ENCODE data around the gene SH3TC1. TPM values are rescaled to one million over a fixed set of nuclear protein-coding genes. Genes with fewer than 3 reads are reported as not detected.

SH3TC1 gene
- total RNA-seq, 1 donor from 2014 or later, result 1.2 TPM

- Mint-ChIP-seq H3K4me3 (ENCODE audit: unreplicated experiment) (no peak overlapping the region), H3K27ac (ENCODE audit: unreplicated experiment) (no peak overlapping the region), H3K36me3 (ENCODE audit: low read depth, unreplicated experiment) (peaks cover 4% of the 10 kb centered on the region), H3K9me3 (ENCODE audit: unreplicated experiment) (no peaks in the 10 kb centered on the region), H3K4me1 (ENCODE audit: low read depth, unreplicated experiment) (peaks cover 26% of the 10 kb centered on the region), H3K27me3 (ENCODE audit: low read depth, unreplicated experiment) (peaks cover 16% of the 10 kb centered on the region)
- TF ChIP-seq EZH2 (IDR thresholded peaks at IDR 0.05; ENCODE audit: insufficient read depth, low read length) (no peak), CTCF (IDR thresholded peaks at IDR 0.05; ENCODE audit: insufficient read depth, low read depth, low read length) (no peak)
- no peaks in the 10 kb centered on the region for H4K20me1 ChIP-seq (ENCODE audit: insufficient read depth, low read length)
- H3K36me3 ChIP-seq (ENCODE audit: insufficient read depth, low read length), result no peaks in the 10 kb centered on the region
- no peak overlapping the region for H3K4me3 ChIP-seq (ENCODE audit: insufficient read depth, low read depth, low read length)
- no peak overlapping the region for H3K4me2 ChIP-seq (ENCODE audit: low read length)
- no peak for FAIRE-seq
- no peaks in the 10 kb centered on the region for H3K9me3 ChIP-seq (ENCODE audit: insufficient read depth, low read depth, low read length)
- no peak overlapping the region for H3K9ac ChIP-seq (ENCODE audit: low read length)
- no peak overlapping the region for H3K27ac ChIP-seq (ENCODE audit: low read depth, low read length)
- no peak overlapping the region for H2AFZ ChIP-seq (ENCODE audit: low read depth, low read length)
- DNase-seq (ENCODE audit: low read depth), result no peak
- no peaks in the 10 kb centered on the region for H3K79me2 ChIP-seq (ENCODE audit: insufficient read depth, low read length)
- peaks cover 13% of the 10 kb centered on the region for H3K27me3 ChIP-seq (ENCODE audit: insufficient read depth, low read length)
- H3K4me1 ChIP-seq (ENCODE audit: insufficient read depth, low read length), result peaks cover 31% of the 10 kb centered on the region
Observed at GRCh38 chr4:8275548-8275910, 76.4 kb downstream of the SH3TC1 start.

GRCh38 chr4:8276358-8277240, 77.5 kb downstream of the SH3TC1 start:
- Histone ChIP-seq H3K4me1 (ENCODE audit: insufficient read depth, low read length) (peaks cover 31% of the 10 kb centered on the region), H3K9ac (ENCODE audit: low read length) (no peak overlapping the region), H3K4me2 (ENCODE audit: low read length) (no peak overlapping the region), H3K27ac (ENCODE audit: low read depth, low read length) (no peak overlapping the region), H3K4me3 (ENCODE audit: insufficient read depth, low read depth, low read length) (no peak overlapping the region), H3K9me3 (ENCODE audit: insufficient read depth, low read depth, low read length) (no peaks in the 10 kb centered on the region), H2AFZ (ENCODE audit: low read depth, low read length) (no peak overlapping the region), H3K79me2 (ENCODE audit: insufficient read depth, low read length) (no peaks in the 10 kb centered on the region), H3K36me3 (ENCODE audit: insufficient read depth, low read length) (no peaks in the 10 kb centered on the region), H4K20me1 (ENCODE audit: insufficient read depth, low read length) (no peaks in the 10 kb centered on the region), H3K27me3 (ENCODE audit: insufficient read depth, low read length) (peaks cover 3% of the 10 kb centered on the region)
- Mint-ChIP-seq H3K9me3 (ENCODE audit: unreplicated experiment) (no peaks in the 10 kb centered on the region), H3K27me3 (ENCODE audit: low read depth, unreplicated experiment) (peaks cover 7% of the 10 kb centered on the region), H3K36me3 (ENCODE audit: low read depth, unreplicated experiment) (no peaks in the 10 kb centered on the region), H3K4me3 (ENCODE audit: unreplicated experiment) (no peak overlapping the region), H3K4me1 (ENCODE audit: low read depth, unreplicated experiment) (peaks cover 26% of the 10 kb centered on the region), H3K27ac (ENCODE audit: unreplicated experiment) (no peak overlapping the region)
- TF ChIP-seq CTCF (IDR thresholded peaks at IDR 0.05; ENCODE audit: insufficient read depth, low read depth, low read length) (no peak), EZH2 (IDR thresholded peaks at IDR 0.05; ENCODE audit: insufficient read depth, low read length) (no peak)
- no peak for FAIRE-seq
- DNase-seq (ENCODE audit: low read depth), result no peak
